ENCODE results near the gene SKIC8.

The SKIC8 gene

DNA sequence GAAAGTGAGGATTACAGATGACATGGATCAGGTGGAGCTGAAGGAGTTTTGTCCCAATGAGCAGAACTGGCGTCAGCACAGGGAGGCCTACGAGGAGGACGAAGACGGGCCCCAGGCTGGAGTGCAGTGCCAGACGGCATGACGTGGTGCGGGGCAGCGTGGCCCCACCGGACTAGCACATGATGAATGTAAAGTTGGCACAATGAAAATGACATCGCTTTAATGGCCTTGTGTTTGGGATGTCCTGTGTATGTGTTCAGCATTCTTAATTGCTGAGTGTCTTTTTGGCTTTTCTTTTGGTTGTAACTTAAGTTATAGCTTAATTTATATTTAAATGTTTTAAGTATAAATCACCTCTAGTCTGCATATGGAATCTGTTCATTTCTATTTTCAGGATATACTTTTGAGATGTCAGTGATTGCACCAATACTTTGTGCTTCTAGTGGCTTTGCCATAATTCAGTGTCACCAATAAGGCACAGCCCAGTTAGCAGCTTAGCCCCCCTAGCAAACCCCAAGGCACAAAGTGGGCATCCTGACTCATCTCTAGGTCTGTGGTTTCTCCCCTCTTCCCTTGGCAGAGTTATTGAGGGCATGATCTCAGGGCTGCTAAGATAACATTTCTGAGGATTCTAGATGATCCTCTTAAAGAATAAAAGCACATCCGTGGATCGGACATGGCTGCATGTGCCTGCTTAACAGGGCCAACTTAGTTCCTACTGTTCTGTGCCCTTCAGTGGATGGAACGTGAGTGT is 18.9 kb downstream of the SKIC8 start:
- TF ChIP-seq, protein P1, sequence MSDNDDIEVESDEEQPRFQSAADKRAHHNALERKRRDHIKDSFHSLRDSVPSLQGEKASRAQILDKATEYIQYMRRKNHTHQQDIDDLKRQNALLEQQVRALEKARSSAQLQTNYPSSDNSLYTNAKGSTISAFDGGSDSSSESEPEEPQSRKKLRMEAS (IDR thresholded peaks at IDR 0.05) = no peak
- TF ChIP-seq TAF1 (IDR thresholded peaks at IDR 0.05; ENCODE audit: low read depth) (no peak), CEBPB (IDR thresholded peaks at IDR 0.05) (no peak), FOXM1 (IDR thresholded peaks at IDR 0.05; ENCODE audit: borderline replicate concordance, low read depth) (no peak), TEAD4 (IDR thresholded peaks at IDR 0.05) (no peak), EGR1 (IDR thresholded peaks at IDR 0.05) (no peak), RAD21 (IDR thresholded peaks at IDR 0.05; ENCODE audit: low read depth) (no peak), YY1 (IDR thresholded peaks at IDR 0.05; ENCODE audit: low read depth) (no peak), ZBTB7A (IDR thresholded peaks at IDR 0.05; ENCODE audit: low read depth) (no peak), NFIC (IDR thresholded peaks at IDR 0.05) (no peak), CREB1 (IDR thresholded peaks at IDR 0.05; ENCODE audit: low read depth) (no peak)
- TF ChIP-seq, protein P2, sequence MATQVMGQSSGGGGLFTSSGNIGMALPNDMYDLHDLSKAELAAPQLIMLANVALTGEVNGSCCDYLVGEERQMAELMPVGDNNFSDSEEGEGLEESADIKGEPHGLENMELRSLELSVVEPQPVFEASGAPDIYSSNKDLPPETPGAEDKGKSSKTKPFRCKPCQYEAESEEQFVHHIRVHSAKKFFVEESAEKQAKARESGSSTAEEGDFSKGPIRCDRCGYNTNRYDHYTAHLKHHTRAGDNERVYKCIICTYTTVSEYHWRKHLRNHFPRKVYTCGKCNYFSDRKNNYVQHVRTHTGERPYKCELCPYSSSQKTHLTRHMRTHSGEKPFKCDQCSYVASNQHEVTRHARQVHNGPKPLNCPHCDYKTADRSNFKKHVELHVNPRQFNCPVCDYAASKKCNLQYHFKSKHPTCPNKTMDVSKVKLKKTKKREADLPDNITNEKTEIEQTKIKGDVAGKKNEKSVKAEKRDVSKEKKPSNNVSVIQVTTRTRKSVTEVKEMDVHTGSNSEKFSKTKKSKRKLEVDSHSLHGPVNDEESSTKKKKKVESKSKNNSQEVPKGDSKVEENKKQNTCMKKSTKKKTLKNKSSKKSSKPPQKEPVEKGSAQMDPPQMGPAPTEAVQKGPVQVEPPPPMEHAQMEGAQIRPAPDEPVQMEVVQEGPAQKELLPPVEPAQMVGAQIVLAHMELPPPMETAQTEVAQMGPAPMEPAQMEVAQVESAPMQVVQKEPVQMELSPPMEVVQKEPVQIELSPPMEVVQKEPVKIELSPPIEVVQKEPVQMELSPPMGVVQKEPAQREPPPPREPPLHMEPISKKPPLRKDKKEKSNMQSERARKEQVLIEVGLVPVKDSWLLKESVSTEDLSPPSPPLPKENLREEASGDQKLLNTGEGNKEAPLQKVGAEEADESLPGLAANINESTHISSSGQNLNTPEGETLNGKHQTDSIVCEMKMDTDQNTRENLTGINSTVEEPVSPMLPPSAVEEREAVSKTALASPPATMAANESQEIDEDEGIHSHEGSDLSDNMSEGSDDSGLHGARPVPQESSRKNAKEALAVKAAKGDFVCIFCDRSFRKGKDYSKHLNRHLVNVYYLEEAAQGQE (IDR thresholded peaks at IDR 0.05; ENCODE audit: low read depth) = no peak

DNA sequence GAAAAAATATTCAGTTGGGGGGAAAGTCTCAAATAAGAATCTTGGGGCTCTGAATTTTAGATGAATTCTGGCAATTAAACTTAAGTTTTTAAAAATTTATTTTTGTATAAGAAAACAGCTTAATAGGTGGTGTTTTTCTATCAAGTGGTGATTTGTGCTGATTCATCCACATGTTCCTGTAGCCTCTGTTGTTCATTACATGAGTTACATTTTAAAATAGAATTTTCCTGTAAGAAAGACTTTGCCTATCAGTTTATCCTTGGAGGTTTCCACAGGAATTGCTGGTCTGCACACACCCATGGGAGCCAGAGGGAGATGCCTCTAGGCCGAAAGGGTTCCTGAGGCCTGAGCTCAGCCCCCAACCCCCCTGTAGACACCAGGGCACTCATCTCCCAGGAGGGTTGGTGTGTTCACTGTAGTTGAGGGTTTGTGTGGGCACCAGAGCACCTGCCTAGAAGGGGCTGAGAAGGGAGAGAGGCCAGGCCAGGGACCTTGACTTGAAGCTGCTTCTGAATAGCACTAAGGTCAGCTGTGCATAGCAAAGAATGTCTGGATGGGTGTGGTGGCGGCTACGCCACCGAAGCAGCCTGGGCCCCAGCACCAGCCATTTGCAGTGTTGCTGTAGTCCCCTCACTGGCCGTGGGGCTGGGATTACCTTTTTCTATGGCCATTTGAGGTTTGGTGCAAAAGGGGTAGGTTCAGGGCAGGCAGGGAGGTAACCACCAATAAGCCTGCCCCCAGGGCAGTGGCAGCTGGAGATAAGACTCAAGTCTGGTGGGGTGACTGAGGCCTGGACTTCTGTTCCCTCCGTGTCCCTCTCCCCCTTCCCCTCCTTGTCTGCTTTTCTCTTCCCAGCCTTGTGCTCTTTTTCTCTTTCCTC is 23.1 kb downstream of the SKIC8 start:
- TF ChIP-seq RAD21 (IDR thresholded peaks at IDR 0.05; ENCODE audit: low read depth) (no peak), EGR1 (IDR thresholded peaks at IDR 0.05) (no peak), TAF1 (IDR thresholded peaks at IDR 0.05; ENCODE audit: low read depth) (no peak), TCF12 (IDR thresholded peaks at IDR 0.05; ENCODE audit: low read depth) (no peak), ZBTB7A (IDR thresholded peaks at IDR 0.05; ENCODE audit: low read depth) (no peak), FOXM1 (IDR thresholded peaks at IDR 0.05; ENCODE audit: borderline replicate concordance, low read depth) (no peak)
- TF ChIP-seq, protein P2 (IDR thresholded peaks at IDR 0.05; ENCODE audit: low read depth) = no peak
- TF ChIP-seq, protein P3, sequence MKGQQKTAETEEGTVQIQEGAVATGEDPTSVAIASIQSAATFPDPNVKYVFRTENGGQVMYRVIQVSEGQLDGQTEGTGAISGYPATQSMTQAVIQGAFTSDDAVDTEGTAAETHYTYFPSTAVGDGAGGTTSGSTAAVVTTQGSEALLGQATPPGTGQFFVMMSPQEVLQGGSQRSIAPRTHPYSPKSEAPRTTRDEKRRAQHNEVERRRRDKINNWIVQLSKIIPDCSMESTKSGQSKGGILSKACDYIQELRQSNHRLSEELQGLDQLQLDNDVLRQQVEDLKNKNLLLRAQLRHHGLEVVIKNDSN (IDR thresholded peaks at IDR 0.05) = no peak
- TF ChIP-seq, protein P1 (IDR thresholded peaks at IDR 0.05) = no peak

DNA sequence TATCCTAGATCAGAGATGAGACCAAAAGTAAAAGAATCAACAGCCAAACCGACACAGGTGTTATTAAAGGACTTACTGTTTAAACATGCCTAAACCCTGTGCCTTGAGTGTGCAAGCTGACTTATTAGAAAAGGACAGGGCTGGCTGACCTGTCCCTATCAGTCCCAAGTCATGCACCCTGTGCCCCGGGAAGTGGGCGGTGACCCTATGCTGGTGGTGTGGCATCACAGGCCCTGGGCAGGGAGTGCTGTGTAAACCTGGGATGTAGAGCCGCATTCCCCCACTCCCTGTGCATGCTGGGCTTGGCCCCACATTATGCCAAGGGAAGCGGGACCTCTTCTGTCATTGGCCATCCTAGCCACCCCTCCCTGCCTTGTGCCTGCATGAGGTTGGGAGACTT is 24.4 kb downstream of the SKIC8 start:
- TF ChIP-seq, protein P3 (IDR thresholded peaks at IDR 0.05) = no peak
- TF ChIP-seq, protein P1 (IDR thresholded peaks at IDR 0.05) = no peak
- TF ChIP-seq CREB1 (IDR thresholded peaks at IDR 0.05; ENCODE audit: low read depth) = no peak
- no peak for TF ChIP-seq TEAD4 (IDR thresholded peaks at IDR 0.05)
- TF ChIP-seq EP300 (IDR thresholded peaks at IDR 0.05; ENCODE audit: borderline replicate concordance) = no peak
- TF ChIP-seq YY1 (IDR thresholded peaks at IDR 0.05; ENCODE audit: low read depth) = no peak
- no peak for TF ChIP-seq FOXM1 (IDR thresholded peaks at IDR 0.05; ENCODE audit: borderline replicate concordance, low read depth)
- TF ChIP-seq TAF1 (IDR thresholded peaks at IDR 0.05; ENCODE audit: low read depth) = no peak
- TF ChIP-seq CEBPB (IDR thresholded peaks at IDR 0.05) = no peak
- TF ChIP-seq EGR1 (IDR thresholded peaks at IDR 0.05) = no peak
- no peak for TF ChIP-seq ZBTB7A (IDR thresholded peaks at IDR 0.05; ENCODE audit: low read depth)
- TF ChIP-seq, protein P2 (IDR thresholded peaks at IDR 0.05; ENCODE audit: low read depth) = no peak
- no peak for TF ChIP-seq RAD21 (IDR thresholded peaks at IDR 0.05; ENCODE audit: low read depth)
- TF ChIP-seq TCF12 (IDR thresholded peaks at IDR 0.05; ENCODE audit: low read depth) = no peak
- no peak for TF ChIP-seq NFIC (IDR thresholded peaks at IDR 0.05)

Data from Ishikawa (cell line).